Measurements from ENCODE around the gene RIMBP3C.
"Not testable (repeated sequence)": the region's sequence is repeated elsewhere in the genome, so short reads cannot be mapped to it uniquely, and the experiment has no call there.

Gene RIMBP3C, protein sequence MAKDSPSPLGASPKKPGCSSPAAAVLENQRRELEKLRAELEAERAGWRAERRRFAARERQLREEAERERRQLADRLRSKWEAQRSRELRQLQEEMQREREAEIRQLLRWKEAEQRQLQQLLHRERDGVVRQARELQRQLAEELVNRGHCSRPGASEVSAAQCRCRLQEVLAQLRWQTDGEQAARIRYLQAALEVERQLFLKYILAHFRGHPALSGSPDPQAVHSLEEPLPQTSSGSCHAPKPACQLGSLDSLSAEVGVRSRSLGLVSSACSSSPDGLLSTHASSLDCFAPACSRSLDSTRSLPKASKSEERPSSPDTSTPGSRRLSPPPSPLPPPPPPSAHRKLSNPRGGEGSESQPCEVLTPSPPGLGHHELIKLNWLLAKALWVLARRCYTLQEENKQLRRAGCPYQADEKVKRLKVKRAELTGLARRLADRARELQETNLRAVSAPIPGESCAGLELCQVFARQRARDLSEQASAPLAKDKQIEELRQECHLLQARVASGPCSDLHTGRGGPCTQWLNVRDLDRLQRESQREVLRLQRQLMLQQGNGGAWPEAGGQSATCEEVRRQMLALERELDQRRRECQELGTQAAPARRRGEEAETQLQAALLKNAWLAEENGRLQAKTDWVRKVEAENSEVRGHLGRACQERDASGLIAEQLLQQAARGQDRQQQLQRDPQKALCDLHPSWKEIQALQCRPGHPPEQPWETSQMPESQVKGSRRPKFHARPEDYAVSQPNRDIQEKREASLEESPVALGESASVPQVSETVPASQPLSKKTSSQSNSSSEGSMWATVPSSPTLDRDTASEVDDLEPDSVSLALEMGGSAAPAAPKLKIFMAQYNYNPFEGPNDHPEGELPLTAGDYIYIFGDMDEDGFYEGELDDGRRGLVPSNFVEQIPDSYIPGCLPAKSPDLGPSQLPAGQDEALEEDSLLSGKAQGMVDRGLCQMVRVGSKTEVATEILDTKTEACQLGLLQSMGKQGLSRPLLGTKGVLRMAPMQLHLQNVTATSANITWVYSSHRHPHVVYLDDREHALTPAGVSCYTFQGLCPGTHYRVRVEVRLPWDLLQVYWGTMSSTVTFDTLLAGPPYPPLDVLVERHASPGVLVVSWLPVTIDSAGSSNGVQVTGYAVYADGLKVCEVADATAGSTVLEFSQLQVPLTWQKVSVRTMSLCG (N-terminal part only)

DNA sequence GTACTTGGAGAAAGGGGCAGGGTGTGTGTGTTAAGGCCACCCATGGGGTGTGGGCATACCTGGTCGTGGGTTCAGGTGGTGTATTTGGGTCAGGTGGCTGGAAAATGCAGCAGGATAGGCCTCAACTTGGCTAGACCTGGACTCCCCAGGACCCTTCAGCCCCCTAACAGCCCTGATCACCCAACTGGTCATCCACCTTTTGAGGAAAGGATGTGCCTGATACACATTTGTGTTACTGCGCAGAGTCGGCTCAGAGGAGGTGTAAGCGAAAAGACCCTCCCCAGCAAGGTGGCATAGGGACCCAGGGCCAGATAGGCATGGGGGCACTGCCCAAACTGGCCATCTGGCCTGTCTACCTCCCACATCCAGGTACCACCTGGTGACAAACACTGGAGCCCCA lies at the start of gene RIMBP3C:
Gene RIMBP3C, minus strand, starts transcription at position 101 of the 400 bp plus-strand sequence. CDS start 485 bp downstream, outside the sequence.
- DNase-seq = not testable (repeated sequence)

DNA sequence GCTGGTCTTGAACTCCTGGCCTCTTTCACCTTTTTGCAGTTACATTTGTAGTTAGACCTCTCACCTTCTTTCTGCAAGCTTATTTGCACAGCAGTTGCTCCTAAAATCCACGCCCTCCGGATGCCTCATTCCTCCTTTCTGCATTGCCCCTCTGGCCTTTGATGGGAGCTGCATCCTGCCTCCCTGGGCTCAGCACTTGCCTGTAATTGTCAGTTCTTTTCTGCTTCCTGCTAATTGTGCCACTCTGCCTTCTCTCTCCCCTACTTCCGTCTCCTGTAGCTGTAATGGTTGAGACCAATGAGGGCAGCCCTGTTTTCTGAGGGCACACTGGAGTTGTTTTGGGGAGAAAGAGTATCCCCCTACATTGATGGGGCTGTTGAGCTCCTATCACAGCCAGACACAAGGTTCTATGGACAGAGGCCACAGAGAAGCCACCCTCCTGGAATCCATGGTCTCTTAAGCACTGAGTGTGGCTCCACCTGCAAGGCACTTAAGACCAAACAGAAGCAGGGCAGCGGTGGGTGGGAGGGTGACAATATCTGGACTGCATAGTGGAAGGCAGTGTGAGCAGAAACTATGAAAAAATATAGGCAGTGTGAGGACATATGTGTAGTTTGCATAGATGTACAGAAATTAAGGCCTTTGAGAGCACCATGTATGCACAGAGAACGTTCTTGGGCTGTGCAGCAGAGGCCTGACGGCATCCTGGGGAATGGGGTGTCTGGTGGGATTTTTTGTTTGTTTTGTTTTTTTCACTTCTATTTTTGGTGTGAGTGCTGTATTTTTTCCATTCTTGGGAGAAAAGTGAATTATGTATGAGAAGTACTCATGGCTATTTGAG lies 48.0 kb upstream of the RIMBP3C start:
- DNase-seq = no peak

DNA sequence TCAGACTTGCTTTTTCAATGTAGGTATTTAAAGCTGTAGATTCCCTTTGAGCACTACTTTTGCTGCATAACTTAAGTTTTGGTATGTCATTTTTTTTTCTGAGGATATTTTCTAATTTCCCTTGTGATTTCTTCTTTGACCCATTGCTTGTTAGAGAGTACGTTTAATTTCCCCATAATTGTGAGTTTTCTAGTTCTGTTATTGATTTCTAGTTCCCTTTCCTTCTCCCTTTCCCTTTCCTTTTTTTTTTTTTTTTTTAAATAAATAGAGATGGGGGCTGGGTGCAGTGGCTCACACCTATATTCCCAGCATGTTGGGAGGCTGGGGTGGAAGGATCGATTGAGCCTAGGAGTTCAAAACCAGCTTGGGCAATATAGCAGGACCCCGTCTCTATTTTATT lies 47.0 kb upstream of the RIMBP3C start:
- DNase-seq = no peak

DNA sequence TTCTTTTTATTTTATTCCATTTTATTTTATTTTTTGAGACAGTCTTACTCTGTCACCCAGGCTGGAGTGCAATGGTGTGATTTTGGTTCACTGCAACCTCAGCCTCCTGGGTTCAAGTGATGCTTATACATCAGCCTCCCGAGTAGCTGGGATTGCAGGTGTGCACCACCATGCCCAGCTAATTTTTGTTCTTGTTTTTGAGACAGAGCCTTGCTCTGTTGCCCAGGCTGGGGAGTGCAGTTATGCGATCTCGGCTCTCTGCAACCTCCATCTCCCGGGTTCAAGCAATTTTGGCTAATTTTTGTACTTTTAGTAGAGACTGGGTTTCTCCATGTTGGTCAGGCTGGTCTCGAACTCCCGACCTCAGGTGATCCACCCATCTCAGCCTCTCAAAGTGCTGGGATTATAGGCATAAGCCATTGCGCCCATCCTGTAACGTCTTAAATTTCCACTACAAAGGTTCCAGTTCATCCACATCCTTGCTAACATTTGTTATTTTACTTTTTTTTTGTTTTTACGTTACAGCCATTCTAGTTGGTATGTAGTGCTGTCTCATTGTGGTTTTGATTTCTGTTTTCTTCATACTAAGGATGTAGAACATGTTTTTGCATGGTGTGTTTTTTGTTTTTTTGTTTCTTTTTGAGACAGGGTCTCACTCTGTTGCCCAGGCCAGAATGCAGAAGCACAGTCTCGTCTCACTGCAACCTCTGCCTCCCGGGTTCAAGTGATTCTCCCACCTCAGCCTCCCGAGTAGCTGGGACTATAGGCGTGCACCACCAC lies 45.3 kb upstream of the RIMBP3C start:
- DNase-seq = not testable (repeated sequence)

DNA sequence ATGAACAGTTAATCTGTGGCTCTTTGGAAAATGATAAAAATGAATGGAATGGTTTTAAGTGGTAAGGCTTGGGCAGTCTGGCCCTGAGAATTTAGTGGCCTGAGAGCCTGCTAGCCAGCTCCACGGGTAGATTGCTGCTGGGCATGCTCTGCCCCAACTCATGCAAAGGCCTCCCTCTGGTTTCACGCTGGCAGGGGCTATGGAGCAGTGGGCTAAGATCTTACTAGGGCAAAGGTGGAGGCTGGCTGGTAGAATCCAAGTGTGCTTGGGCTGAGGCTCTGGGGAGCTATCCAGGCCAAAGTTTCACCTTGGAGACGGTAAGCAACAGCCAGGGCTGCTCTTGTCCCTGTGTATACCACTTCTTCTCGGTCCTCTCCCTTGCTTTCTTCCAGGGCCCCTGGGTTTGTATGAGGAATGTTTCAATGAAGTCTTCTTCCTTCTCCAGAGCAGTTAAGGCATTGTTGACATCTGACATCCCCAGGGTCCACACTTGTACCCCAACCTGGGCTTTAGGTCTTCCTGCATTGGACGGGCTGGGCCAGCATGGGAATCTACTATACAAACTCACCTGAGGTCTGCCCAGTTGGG lies 43.7 kb upstream of the RIMBP3C start:
- no peak for DNase-seq

DNA sequence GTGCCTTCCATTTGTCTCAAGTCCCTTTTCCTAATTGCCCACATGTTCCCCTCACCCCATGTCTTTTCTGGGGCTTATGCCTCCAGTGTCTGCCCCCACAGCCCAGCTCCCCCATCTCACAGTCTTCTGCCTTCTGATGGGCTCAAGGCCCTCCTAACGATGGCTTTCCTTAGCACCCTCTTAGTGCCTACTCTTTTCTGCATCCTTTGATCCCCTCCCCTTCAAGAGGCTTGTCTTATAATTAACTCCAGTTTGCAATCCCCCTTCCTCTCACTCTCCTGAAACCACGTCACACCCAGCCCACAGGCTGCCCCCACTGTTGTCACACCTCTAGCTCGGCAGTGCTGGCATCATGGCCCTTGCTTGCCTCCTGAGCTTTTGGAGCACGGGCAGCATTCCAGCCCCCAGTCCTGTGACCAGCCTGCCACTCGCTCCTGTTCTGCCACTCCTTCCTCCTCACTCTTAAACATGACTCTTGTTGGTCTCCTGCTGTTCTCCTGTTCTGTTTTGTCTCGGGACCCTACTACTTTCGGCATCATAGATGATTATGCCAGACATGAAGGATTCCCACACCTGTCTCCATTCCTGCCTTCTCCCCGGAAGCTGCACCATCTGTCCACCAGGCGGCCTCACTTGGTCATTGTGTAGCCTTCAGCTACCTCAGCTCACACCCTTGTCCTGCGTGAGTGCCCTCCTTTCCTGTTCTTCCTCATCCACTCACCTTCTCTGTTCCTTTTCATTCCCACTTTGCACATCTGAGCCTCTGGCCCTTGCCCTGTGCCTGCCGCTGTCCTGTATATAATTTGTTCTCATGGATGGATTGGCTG lies 42.4 kb upstream of the RIMBP3C start:
- no peak for DNase-seq

DNA sequence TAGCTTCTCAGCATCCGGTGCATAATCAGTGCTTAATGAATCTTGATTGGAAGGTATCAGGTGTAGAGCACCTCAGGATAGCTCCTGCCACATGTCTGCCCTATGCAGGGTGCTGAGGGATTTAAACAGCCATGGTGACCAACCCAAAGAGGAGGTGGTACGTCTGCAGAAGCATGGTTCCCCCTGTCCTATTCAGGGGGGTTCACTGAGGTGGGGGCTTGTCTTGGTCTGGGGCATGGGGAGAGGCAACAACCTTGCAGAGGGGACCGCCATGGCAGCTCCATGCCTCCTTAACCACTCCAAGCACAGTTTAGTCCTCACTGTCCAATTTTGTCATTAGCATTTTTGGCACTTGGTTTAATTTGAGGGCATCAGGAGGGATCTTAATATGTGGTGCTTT lies 41.2 kb upstream of the RIMBP3C start:
- no peak for DNase-seq

DNA sequence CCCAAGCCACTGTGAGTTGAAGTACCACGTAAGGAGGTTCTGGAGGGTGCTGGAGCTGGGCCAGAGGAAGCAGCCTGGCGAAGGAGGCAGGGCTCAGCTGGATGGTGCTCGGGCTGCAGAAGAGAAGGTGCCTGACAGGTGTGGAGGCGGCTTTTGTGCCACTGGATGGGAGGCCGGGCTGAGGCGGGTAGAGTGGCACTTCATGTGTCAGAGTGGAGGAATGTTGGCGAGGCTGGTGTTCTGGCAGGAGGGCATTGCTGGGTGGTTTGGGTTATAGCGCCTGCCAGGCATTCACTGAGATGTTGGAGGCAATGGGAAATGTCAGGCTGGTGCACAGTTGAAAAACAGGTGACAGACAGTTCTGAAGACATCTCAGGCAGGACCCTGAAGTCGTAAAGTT lies 40.4 kb upstream of the RIMBP3C start:
- no peak for DNase-seq

DNA sequence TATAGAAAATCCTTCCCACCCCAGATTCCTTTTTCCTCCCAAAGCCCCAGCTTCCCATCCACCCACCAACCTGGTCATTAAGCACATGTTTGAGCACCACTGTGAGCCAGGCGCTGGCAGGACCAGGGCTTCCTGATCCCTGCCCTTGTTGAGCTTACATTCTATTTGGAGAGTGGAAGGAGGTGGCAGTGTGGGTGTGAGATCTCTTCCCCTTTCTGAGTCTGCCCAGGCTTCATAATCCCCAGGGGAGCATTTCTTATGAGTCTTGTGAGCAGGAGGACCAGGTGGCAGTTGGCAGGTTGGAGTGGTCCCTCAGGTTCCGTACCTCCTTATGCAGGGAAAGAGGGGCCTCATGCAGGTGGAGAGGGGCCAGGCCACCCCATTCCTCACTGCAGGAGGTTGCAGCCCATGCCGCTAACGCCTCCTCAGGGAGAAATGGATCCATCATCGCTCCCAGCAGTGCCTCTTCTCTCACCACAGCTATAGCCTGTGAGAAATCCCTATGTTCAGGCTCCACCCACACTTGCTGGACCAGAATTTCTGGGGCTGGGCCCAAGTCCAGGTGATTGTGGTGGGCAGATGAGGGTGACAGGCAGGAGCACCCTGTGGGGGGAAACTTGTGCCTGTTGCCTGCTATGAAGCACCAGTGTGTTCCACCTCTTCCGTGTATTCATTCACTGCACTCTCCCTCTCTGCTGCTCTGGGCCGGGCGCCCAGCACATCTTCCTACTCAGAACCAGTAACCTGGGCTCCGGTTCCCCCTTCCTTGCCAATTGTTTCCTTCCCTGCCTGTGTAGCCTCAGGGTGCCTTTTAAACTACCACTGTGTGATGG lies 39.8 kb upstream of the RIMBP3C start:
- DNase-seq = no peak

DNA sequence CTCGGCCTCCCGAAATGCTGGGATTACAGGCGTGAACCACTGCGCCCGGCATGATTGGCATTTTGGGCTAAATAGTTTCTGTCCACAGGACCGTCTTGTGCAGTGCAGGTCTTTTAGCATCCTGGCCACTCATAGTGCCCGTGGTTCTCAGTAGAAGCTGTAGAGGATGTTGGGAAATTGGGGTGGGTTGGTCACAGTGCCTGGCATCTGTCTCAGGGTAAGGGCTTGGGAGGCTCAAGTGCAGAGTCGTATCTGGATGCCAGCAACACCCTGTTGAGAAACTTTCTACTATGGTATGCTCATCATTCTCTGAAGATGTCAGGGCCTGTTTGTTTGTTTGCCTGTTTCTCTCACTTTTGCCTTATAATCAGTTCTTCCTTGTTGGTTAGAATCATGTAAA lies 38.1 kb upstream of the RIMBP3C start:
- no peak for DNase-seq

DNA sequence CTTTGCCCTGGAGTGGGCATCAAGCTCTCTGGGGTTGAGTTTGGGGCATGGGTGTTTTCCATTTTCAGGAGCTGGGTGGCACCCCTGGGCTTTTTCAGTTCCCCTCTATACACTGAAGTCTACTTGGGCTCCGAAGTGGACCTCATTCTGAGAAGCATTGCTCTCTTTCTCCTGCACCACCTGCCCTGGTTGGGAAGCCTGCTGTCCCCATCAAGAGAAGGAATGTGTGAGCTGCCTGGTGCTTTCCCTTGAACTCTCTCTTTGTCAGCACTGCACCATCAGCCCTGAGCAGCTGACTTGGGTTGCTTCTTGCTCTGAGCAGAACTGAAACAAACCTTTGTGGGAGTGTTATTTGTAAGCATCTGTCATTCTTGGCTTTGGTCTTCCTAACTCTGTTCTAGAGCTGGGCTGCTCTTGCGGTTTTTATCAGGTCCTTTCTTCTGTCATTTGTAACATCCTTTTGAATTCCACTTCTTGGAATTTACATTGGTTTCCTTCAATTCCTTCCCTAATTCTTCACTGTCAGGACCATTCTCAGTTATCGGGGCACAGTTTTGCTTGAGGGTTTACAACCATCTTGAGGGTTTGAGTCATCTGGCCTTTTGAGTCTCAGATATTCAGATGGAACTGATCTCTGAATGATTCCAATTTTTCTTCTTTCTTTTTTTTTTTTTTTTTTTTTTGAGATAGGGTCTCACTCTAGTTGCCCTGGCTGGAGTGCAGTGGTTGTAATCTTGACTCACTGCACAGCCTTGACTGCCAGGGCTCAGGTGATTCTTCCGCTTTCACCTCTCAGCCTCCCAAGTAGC lies 36.7 kb upstream of the RIMBP3C start:
- DNase-seq = peak; percentile 71

DNA sequence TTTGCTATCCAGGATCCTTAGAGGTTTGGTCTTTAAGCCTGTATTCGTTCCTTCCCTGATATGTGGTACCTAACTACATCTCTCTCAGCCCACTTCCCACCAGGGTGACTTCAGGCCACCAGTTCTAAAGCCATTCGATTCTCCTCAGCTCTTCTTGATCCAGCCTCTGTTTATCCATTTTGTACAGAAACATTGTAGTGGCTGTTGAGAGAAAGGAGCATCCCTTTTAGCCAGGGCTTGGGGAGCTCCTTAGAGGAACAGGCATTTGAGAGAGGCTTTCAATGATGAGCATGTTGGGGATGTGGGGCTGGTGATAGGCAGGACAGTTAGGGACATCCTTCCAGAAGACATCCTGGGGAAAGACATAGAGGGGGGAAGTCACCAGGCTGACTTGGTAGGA lies 34.1 kb upstream of the RIMBP3C start:
- no peak for DNase-seq

DNA sequence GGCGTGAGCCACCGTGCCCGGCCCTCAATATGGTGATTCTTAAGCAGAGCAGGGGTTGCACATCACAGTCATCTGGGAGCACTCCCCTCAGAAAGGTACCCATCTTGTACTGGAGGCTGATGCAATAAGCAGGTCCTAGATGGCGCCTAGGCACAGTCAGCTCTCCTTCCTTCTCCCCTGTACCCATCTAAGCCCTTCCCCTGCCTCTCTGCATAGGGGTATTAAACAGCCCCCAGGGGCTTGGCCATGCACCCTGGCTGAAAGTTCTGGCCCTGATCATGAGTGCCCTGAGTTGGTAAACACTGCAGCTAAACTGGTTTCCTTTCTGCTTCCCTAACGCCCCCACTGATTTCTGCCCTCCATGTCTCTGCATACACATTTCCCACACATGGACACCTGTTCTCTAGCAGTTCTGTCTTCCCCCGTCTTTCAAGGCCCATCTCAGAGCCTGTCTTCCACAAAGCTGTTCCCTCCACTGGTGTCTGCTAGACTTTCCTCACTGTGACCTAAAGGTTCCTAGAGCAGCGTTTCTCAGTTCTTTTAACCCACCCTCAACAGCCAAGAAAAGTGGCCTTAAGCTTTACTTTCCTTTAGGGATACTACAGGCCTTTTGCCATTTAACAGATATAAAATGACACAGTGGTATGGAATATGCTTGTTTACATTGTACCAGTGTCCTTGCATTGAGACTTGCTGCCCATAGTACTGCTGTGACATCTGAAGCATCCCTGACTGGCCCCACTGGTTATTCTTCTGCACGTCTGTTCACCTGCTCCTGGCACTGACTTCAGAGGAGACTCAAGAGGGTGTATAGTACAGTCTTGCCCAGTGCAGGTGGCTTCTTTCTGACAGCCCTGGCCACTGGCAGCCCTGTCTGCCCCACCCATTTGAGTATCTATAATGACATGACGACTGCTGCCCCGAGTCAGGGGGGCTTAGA lies 31.8 kb upstream of the RIMBP3C start:
- no peak for DNase-seq

DNA sequence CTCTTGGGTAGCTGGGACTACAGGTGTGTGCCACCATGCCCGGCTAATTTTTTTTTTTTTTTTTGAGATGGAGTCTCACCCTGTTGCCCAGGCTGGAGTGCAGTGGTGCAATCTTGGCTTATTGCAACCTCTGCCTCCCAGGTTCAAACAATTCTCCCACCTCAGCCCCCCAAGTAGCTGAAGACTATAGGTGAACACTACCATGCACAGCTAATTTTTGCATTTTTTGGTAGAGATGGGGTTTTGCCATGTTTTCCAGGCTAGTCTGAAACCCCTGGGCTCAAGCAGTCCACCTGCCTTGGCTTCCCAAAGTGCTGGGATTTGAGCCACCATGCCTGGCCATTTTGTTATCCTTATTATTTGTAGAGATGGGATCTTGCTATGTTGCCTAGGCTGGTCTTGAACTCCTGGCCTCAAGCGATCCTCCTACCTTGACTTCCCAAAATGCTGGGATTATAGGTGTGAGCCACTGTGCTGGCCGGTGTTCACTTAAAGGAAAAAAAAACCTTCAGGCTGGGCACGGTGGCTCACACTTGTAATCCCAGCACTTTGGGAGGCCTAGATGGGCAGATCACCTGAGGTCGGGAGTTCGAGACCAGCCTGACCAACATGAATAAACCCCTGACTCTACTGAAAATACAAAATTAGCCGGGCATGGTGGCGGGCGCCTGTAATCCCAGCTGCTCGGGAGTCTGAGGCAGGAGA lies 29.9 kb upstream of the RIMBP3C start:
- not testable (repeated sequence) for DNase-seq

DNA sequence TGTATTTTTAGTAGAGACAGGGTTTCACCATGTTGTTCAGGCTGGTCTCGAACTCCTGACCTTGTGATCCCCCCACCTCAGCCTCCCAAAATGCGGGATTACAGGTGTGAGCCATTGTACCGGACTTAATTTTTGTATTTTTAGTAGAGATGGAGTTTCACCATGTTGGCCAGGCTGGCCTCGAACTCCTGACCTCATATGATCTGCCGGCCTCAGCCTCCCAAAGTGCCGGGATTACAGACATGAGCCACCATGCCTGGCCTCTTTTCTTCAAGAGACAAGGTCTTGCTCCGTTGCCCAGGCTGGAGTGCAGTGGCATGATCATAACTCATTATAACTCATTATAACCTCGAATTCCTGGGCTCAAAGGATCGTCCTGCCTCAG lies 29.4 kb upstream of the RIMBP3C start:
- DNase-seq = not testable (repeated sequence)

DNA sequence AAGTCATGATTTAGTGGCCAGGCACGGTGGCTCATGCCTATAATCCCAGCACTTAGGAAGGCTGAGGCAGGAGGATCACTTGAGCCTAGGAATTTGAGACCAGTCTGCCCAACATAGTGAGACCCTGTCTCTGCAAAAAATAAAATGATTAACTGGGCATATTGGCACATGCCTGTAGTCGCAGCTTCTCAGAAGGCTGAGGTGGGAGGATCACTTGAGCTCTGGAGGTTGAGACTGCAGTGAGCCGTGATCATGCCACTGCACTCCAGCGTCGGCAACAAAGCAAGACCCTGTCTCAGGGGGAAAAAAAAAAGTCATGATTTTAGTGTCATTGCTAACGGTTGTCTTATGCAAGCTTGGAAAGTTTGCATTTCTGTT lies 28.2 kb upstream of the RIMBP3C start:
- DNase-seq = no peak
